PC-3 (cell line): ENCODE results near the gene TOMM22. TPM values are rescaled to one million over a fixed set of nuclear protein-coding genes. Genes with fewer than 3 reads are reported as not detected.

ENCODE experiments used
- ATAC-seq: fragments of 200-7000 bp; cut with Tn5 transposase; 2 replicates; pipeline ENCODE4 v1.9.1; 2020; ENCODE audit warnings: mild to moderate bottlenecking, moderate library complexity
- Bru-seq: library from RNA; stranded (reverse); fragments of 400-500 nt; gene quantifications from one replicate; lab custom pipeline; 2021; lab: Mats Ljungman, UMichigan
- BruChase-seq, 2 experiments: library from RNA; stranded (reverse); fragments of 400-500 nt; gene quantifications; one replicate each; lab custom pipeline; 2021; lab: Mats Ljungman, UMichigan
- BruUV-seq: library from RNA; stranded (reverse); fragments of 400-500 nt; replicated peaks from 2 replicates; lab custom pipeline; 2021; lab: Mats Ljungman, UMichigan
- CTCF ChIA-PET: fragments of 300-600 bp; sonication (Branson Sonifier 250); formaldehyde crosslinking; loops from one replicate; lab custom pipeline; 2022; ENCODE audit warnings: antibody characterized with exemption; lab: Charles Lee
- POLR2A ChIA-PET: fragments of 300-600 bp; sonication (Branson Sonifier 250); formaldehyde crosslinking; loops from one replicate; lab custom pipeline; 2022; ENCODE audit warnings: antibody characterized with exemption; ENCODE audit not compliant: unreplicated experiment; lab: Charles Lee
- DNase-seq: peaks from one replicate; pipeline ENCODE4 v3.0.0-alpha.2; 2015
- H2AFZ ChIP-seq: fragments of 300-600 bp; sonication (generic); 2 replicates; pipeline ENCODE4 v1.6.0; 2016; ENCODE audit warnings: antibody characterized with exemption, low read length
- H3F3A ChIP-seq: fragments of 300-600 bp; sonication (generic); one replicate; pipeline ENCODE4 v1.6.0; 2017; ENCODE audit warnings: antibody characterized with exemption, low read length, control low read depth, mild to moderate bottlenecking; ENCODE audit not compliant: unreplicated experiment
- H3K27ac ChIP-seq: fragments of 300-600 bp; sonication (generic); 2 replicates; pipeline ENCODE4 v1.5.1; 2016; ENCODE audit warnings: mild to moderate bottlenecking, low read length
- H3K27me3 ChIP-seq: fragments of 300-600 bp; sonication (generic); 2 replicates; pipeline ENCODE4 v1.6.1; 2016; ENCODE audit warnings: low read length, mixed read lengths
- H3K36me3 ChIP-seq: fragments of 300-600 bp; sonication (generic); 2 replicates; pipeline ENCODE4 v1.6.1; 2016; ENCODE audit warnings: low read depth, mixed run types, low read length, mixed read lengths
- H3K4me1 ChIP-seq: fragments of 300-600 bp; sonication (generic); 2 replicates; pipeline ENCODE4 v1.5.1; 2016; ENCODE audit warnings: low read length; ENCODE audit not compliant: insufficient read depth
- H3K4me2 ChIP-seq: fragments of 300-600 bp; sonication (generic); 2 replicates; pipeline ENCODE4 v1.6.0; 2016; ENCODE audit warnings: low read length
- H3K4me3 ChIP-seq: fragments of 300-600 bp; sonication (generic); 2 replicates; pipeline ENCODE4 v1.5.1; 2016; ENCODE audit warnings: mild to moderate bottlenecking, low read length, mixed read lengths
- H3K79me2 ChIP-seq: fragments of 300-600 bp; sonication (generic); 2 replicates; pipeline ENCODE4 v1.6.1; 2017; ENCODE audit warnings: low read length, mixed read lengths
- H3K9ac ChIP-seq: fragments of 300-600 bp; sonication (generic); 2 replicates; pipeline ENCODE4 v1.6.0; 2016; ENCODE audit warnings: mild to moderate bottlenecking, low read length
- H3K9me2 ChIP-seq: fragments of 300-600 bp; sonication (generic); replicated peaks from 2 replicates; pipeline ENCODE4 v1.6.1; 2016; ENCODE audit warnings: mixed run types, low read length, mixed read lengths
- H3K9me3 ChIP-seq: fragments of 300-600 bp; sonication (generic); 2 replicates; pipeline ENCODE4 v1.6.1; 2016; ENCODE audit warnings: low read length, mixed read lengths
- H4K20me1 ChIP-seq: fragments of 300-600 bp; sonication (generic); 2 replicates; pipeline ENCODE4 v1.6.1; 2016; ENCODE audit warnings: low read length, mixed read lengths
- CTCF ChIP-seq: fragments of 300-600 bp; sonication (generic); conservative IDR thresholded peaks from 2 replicates; pipeline ENCODE4 v1.5.1; 2017; ENCODE audit warnings: antibody characterized with exemption, low read depth, mild to moderate bottlenecking, low read length
- EZH2 ChIP-seq: fragments of 300-600 bp; sonication (generic); IDR thresholded peaks from one replicate; pipeline ENCODE4 v1.6.1; 2017; ENCODE audit warnings: antibody characterized with exemption, mild to moderate bottlenecking, low read length; ENCODE audit not compliant: unreplicated experiment
- EZH2phosphoT487 ChIP-seq: fragments of 300-600 bp; sonication (generic); IDR thresholded peaks from 2 replicates; pipeline ENCODE4 v1.6.1; 2018; ENCODE audit warnings: mild to moderate bottlenecking, antibody characterized with exemption, low read length, borderline replicate concordance
- intact Hi-C: fragments of 100-400 bp; cut with micrococcal nuclease; formaldehyde crosslinking; loops from 2 replicates; pipeline ENCODE4 v1.9.0; 2023
- long read RNA-seq: library from polyadenylated mRNA; unstranded; transcript quantifications from one replicate; pipeline ENCODE4 v2.0.0, GENCODE V29; 2021; ENCODE audit not compliant: unreplicated experiment
- total RNA-seq: library from RNA; depleted of rRNA; stranded (reverse); fragments of >200 nt; gene quantifications from 2 replicates; pipeline ENCODE4 v1.2.3, GENCODE V29; 2014; rRNA removed

The TOMM22 gene
- total RNA-seq: 68.7 and 82.3 TPM in 2 replicates
- percentile 92 among the genes with signal in this experiment for Bru-seq, nascent RNA
- percentile 99 among the genes with signal in this experiment for BruChase-seq, experiment 1, labeled RNA remaining after a 6-hour chase
- BruChase-seq, experiment 2, labeled RNA remaining after a 2-hour chase: percentile 95 among the genes with signal in this experiment
- long read RNA-seq, transcript TOMM22-201 (4 exons, 2,040 nt): major isoform, 44 of 75 reads
- long read RNA-seq, partial matches to known transcripts: 0 of 75 reads
- long read RNA-seq, other reads (novel, unspliced or antisense): 30 of 75 reads

GRCh38 chr22:38681582-38682335, at the start of gene TOMM22:
TOMM22 (plus strand) TSS chr22:38681957; CDS start chr22:38681979, 22 bp downstream.
- intact Hi-C loops: loop anchor here (2.0 kb wide), 1 partner anchor 15 kb away; no protein-coding TSS in a partner anchor
- ATAC-seq: peak; percentile 98
- Histone ChIP-seq H3K27ac (0 out of 2 replicates have a peak within 1 kb of the TSS, but pooled peaks have one; percentile 12), H3K4me1 (no peaks in the 10 kb centered on the region), H3K4me2 (peak within 1 kb of the TSS; percentile 96), H3F3A (no peaks in the 10 kb centered on the region), H3K9me2 (no peaks in the 10 kb centered on the region), H2AFZ (peak within 1 kb of the TSS; percentile 78), H4K20me1 (0 out of 2 replicates have a peak, but pooled peaks cover 5% of the 10 kb centered on the region), H3K27me3 (no peaks in the 10 kb centered on the region), H3K4me3 (peak within 1 kb of the TSS; percentile 99), H3K79me2 (peaks cover 20% of the 10 kb centered on the region), H3K36me3 (peaks cover 32% of the 10 kb centered on the region), H3K9ac (peak within 1 kb of the TSS; percentile 93), H3K9me3 (no peaks in the 10 kb centered on the region)
- TSS peak; percentile 40 for BruUV-seq
- TF ChIP-seq EZH2phosphoT487 (no peak), EZH2 (no peak), CTCF (peak; percentile 77)
- DNase-seq: peak; percentile 82
- CTCF ChIA-PET: interaction anchor here (0.6 to 1.7 kb wide), 2 partner anchors 24 to 559 kb away, joined by 3 read pairs; partner anchors contain the start of gene GTPBP1
- POLR2A ChIA-PET: interaction anchor here (0.6 kb wide), 2 partner anchors 13 to 689 kb away, joined by 3 to 4 read pairs; no protein-coding TSS in a partner anchor

GRCh38 chr22:38632528-38632927, 49.2 kb upstream of the TOMM22 start:
- no peak for ATAC-seq
- Histone ChIP-seq H3K4me3 (no peak overlapping the region), H3K27me3 (no peaks in the 10 kb centered on the region), H3K4me1 (no peaks in the 10 kb centered on the region), H3K4me2 (no peak overlapping the region), H4K20me1 (no peaks in the 10 kb centered on the region), H3K27ac (no peak overlapping the region), H2AFZ (no peak overlapping the region), H3K36me3 (no peaks in the 10 kb centered on the region), H3K9me2 (no peaks in the 10 kb centered on the region), H3F3A (no peaks in the 10 kb centered on the region), H3K9ac (no peak overlapping the region), H3K9me3 (no peaks in the 10 kb centered on the region), H3K79me2 (no peaks in the 10 kb centered on the region)
- no peak for TF ChIP-seq EZH2phosphoT487
- no peak for TF ChIP-seq CTCF
- TF ChIP-seq EZH2: no peak
- BruUV-seq: no TSS peak
- POLR2A ChIA-PET: no interaction called here
- intact Hi-C loops: no loop called here
- no peak for DNase-seq
- CTCF ChIA-PET: no interaction called here
